ENCODE data around the gene COL4A4.

COL4A4 gene

GRCh38 chr2:226981791-226982326, 182.1 kb downstream of the COL4A4 start:
- DNase-seq (ENCODE audit: low spot score) = peak; percentile 54

- peak; percentile 43 for DNase-seq (ENCODE audit: low spot score)
Observed at GRCh38 chr2:226979004-226979403, 185.0 kb downstream of the COL4A4 start.

GRCh38 chr2:226978300-226978699, 185.7 kb downstream of the COL4A4 start:
- no peak for DNase-seq (ENCODE audit: low spot score)

GRCh38 chr2:226977775-226978190, 186.2 kb downstream of the COL4A4 start:
- DNase-seq (ENCODE audit: low spot score) = peak; percentile 49

- no peak for DNase-seq (ENCODE audit: low spot score)
Observed at GRCh38 chr2:226973816-226974215, 190.2 kb downstream of the COL4A4 start.

GRCh38 chr2:226971770-226972169, 192.2 kb downstream of the COL4A4 start:
- DNase-seq (ENCODE audit: low spot score) = no peak

GRCh38 chr2:226971084-226971483, 192.9 kb downstream of the COL4A4 start:
- DNase-seq (ENCODE audit: low spot score) = no peak

- DNase-seq (ENCODE audit: low spot score) = no peak
Observed at GRCh38 chr2:226970362-226970761, 193.6 kb downstream of the COL4A4 start.

GRCh38 chr2:226969417-226970080, 194.5 kb downstream of the COL4A4 start:
- no peak for DNase-seq (ENCODE audit: low spot score)

- no peak for DNase-seq (ENCODE audit: low spot score)
Observed at GRCh38 chr2:226965376-226965775, 198.6 kb downstream of the COL4A4 start.

GRCh38 chr2:226963528-226963927, 200.5 kb downstream of the COL4A4 start:
- DNase-seq (ENCODE audit: low spot score) = no peak

- DNase-seq (ENCODE audit: low spot score) = no peak
Observed at GRCh38 chr2:226962176-226962773, 201.7 kb downstream of the COL4A4 start.

GRCh38 chr2:226959418-226959817, 204.6 kb downstream of the COL4A4 start:
- no peak for DNase-seq (ENCODE audit: low spot score)

GRCh38 chr2:226956659-226957058, 207.3 kb downstream of the COL4A4 start:
- DNase-seq (ENCODE audit: low spot score) = no peak

GRCh38 chr2:226953826-226954225, 210.2 kb downstream of the COL4A4 start:
- no peak for DNase-seq (ENCODE audit: low spot score)

GRCh38 chr2:226953206-226953605, 210.8 kb downstream of the COL4A4 start:
- DNase-seq (ENCODE audit: low spot score) = no peak

Data from hematopoietic multipotent progenitor cell treated with erythropoietin and hydrocortisone succinate and interleukin-3 and kit ligand, for 17 days (in vitro differentiated cells).